HepG2 (cell line): ENCODE data around the gene MALRD1. TPM values are rescaled to one million over a fixed set of nuclear protein-coding genes. Genes with fewer than 3 reads are reported as not detected.

Source experiments
- ATAC-seq: fragments of 200-7000 bp; cut with Tn5 transposase; 3 replicates; pipeline ENCODE4 v1.9.1; 2020; ENCODE audit warnings: mild to moderate bottlenecking, moderate library complexity
- BruUV-seq: library from RNA; stranded (reverse); fragments of 400-500 nt; replicated peaks from 2 replicates; lab custom pipeline; 2021; lab: Mats Ljungman, UMichigan
- CTCF ChIA-PET: fragments of 300-600 bp; formaldehyde crosslinking; extraction: SDS; loops from one replicate; lab custom pipeline; 2021; ENCODE audit warnings: low total read pairs, inconsistent platforms, low intra/inter-chr PET ratio; lab: Yijun Ruan, JAX
- POLR2A ChIA-PET: fragments of 350-600 bp; sonication (Branson Sonifier 250); formaldehyde crosslinking; loops from one replicate; lab custom pipeline; 2020; ENCODE audit warnings: antibody characterized with exemption, inconsistent platforms; lab: Yijun Ruan, JAX
- DNase-seq: peaks from one replicate; pipeline ENCODE4 v3.0.0-alpha.2; 2015; ENCODE audit warnings: low spot score
- FAIRE-seq: peaks from 3 replicates; lab custom pipeline; 2011; peaks lifted over from hg19 to GRCh38; lab: Jason Lieb, UNC
- H2AFZ ChIP-seq: one replicate; pipeline ENCODE4 v1.6.1; 2011; ENCODE audit warnings: low read length, inconsistent platforms
- H3K27ac ChIP-seq: fragments of 300-600 bp; 3 replicates; pipeline ENCODE4 v1.8.0; 2011; ENCODE audit warnings: mixed run types, mild to moderate bottlenecking, mixed read lengths, low read length, inconsistent platforms; ENCODE audit not compliant: insufficient read depth; ENCODE audit errors: extremely low read length
- H3K27me3 ChIP-seq, 2 experiments: fragments of 200-600 bp in 1 of 2; 2 replicates in 1 of 2; 3 replicates in 1 of 2; pipeline versions ENCODE4 v1.6.0 to v1.8.0; 2011; ENCODE audit warnings: low read length in 2 of 2, mild to moderate bottlenecking in 2 of 2, moderate library complexity in 2 of 2, inconsistent platforms in 1 of 2; ENCODE audit not compliant: insufficient read depth in 2 of 2, control insufficient read depth in 1 of 2
- H3K36me3 ChIP-seq, 2 experiments: fragments of 200-600 bp in 1 of 2; replicated peaks in 1 of 2; 2 replicates in 1 of 2; 3 replicates in 1 of 2; pipeline versions ENCODE4 v1.5.1 to v1.8.0; 2011; ENCODE audit warnings: low read length in 2 of 2, inconsistent platforms in 1 of 2; ENCODE audit not compliant: insufficient read depth in 2 of 2, control insufficient read depth in 1 of 2
- H3K4me1 ChIP-seq: 2 replicates; pipeline ENCODE4 v1.5.1; 2012; ENCODE audit warnings: low read length, inconsistent platforms; ENCODE audit not compliant: insufficient read depth
- H3K4me2 ChIP-seq: 2 replicates; pipeline ENCODE4 v1.6.0; 2011; ENCODE audit warnings: low read depth, low read length, inconsistent platforms
- H3K4me3 ChIP-seq, 3 experiments: fragments of 200-600 bp in 1 of 3; sonication (generic), shearing (Covaris generic) in 1 of 3; replicated peaks in 1 of 3; 2 replicates each; pipeline ENCODE4 v1.5.1; 2011 to 2016; ENCODE audit warnings: low read length in 3 of 3, inconsistent platforms in 2 of 3, low read depth in 2 of 3, mild to moderate bottlenecking in 2 of 3, control low read depth in 1 of 3, mixed read lengths in 1 of 3; ENCODE audit not compliant: insufficient read depth in 1 of 3
- H3K79me2 ChIP-seq: one replicate; pipeline ENCODE4 v1.6.1; 2011; ENCODE audit warnings: low read length, inconsistent platforms; ENCODE audit not compliant: insufficient read depth
- H3K9ac ChIP-seq: 2 replicates; pipeline ENCODE4 v1.6.0; 2011; ENCODE audit warnings: mild to moderate bottlenecking, low read depth, low read length, inconsistent platforms; ENCODE audit not compliant: insufficient read depth
- H3K9me3 ChIP-seq: 2 replicates; pipeline ENCODE4 v1.5.1; 2012; ENCODE audit warnings: mild to moderate bottlenecking, low read length
- H4K20me1 ChIP-seq: 2 replicates; pipeline ENCODE4 v1.6.0; 2011; ENCODE audit warnings: inconsistent platforms, mild to moderate bottlenecking, low read length, moderate library complexity; ENCODE audit not compliant: insufficient read depth
- BRD4 ChIP-seq: sonication (generic); formaldehyde crosslinking; IDR thresholded peaks from 2 replicates; pipeline ENCODE4 v1.4.0; 2020; ENCODE audit warnings: missing genetic modification reagents
- HMGA1 ChIP-seq: sonication (generic); formaldehyde crosslinking; conservative IDR thresholded peaks from 2 replicates; pipeline ENCODE4 v1.4.0; 2020; ENCODE audit warnings: missing genetic modification reagents
- ISL2 ChIP-seq: sonication (generic); formaldehyde crosslinking; IDR thresholded peaks from 2 replicates; pipeline ENCODE4 v1.5.0; 2020; ENCODE audit warnings: missing genetic modification reagents
- NFIC ChIP-seq: IDR thresholded peaks from 2 replicates; pipeline ENCODE4 v1.6.1; 2012; ENCODE audit warnings: mild to moderate bottlenecking, low read length, inconsistent platforms
- SMAD1 ChIP-seq: sonication (generic); formaldehyde crosslinking; IDR thresholded peaks from 2 replicates; pipeline ENCODE4 v1.4.0; 2020; ENCODE audit warnings: missing genetic modification reagents, low read depth, mild to moderate bottlenecking, borderline replicate concordance
- ZNF549 ChIP-seq: sonication (generic); formaldehyde crosslinking; IDR thresholded peaks from 2 replicates; pipeline ENCODE4 v1.5.0; 2020; ENCODE audit warnings: missing genetic modification reagents
- ZNF552 ChIP-seq: sonication (generic); formaldehyde crosslinking; IDR thresholded peaks from 2 replicates; pipeline ENCODE4 v1.9.0; 2022; ENCODE audit warnings: missing genetic modification reagents, mild to moderate bottlenecking, borderline replicate concordance
- in situ Hi-C: cut with HindIII; loops from 2 replicates; pipeline ENCODE4 v1.10.0; 2017; ENCODE audit warnings: low pct_unique_long_range_greater_than_20kb; ENCODE audit not compliant: extremely low pct_ligation_motif_present
- intact Hi-C: fragments of 100-400 bp; cut with micrococcal nuclease; formaldehyde crosslinking; loops from one replicate; pipeline ENCODE4 v1.10.0; 2022; ENCODE audit not compliant: unreplicated experiment
- polyA plus RNA-seq, 8 experiments: library from polyadenylated mRNA; depleted of rRNA in 3 of 8; stranded (reverse) in 7 of 8; unstranded in 1 of 8; fragments of >200 nt; fragmentation: Illumina TruSeq in 4 of 8; extraction: Trizol in 4 of 8; gene quantifications; 2 replicates each; pipeline versions ENCODE4 v1.2.1 to v1.2.3, GENCODE V29; 2011 to 2016; ENCODE audit warnings: low read depth in 4 of 8, missing spikeins in 1 of 8, mixed read lengths in 1 of 8; ENCODE audit not compliant: insufficient read depth in 1 of 8
- total RNA-seq, 5 experiments: library from RNA; depleted of rRNA; stranded (reverse); fragments of >200 nt; fragmentation: Illumina TruSeq; extraction: Trizol; gene quantifications; 2 replicates each; pipeline ENCODE4 v1.2.3, GENCODE V29; 2016; ENCODE audit warnings: low read depth in 1 of 5
- TF ChIP-seq, protein P1 (sequence below): sonication (generic); formaldehyde crosslinking; IDR thresholded peaks from 2 replicates; pipeline ENCODE4 v1.4.0; 2020; ENCODE audit warnings: mild to moderate bottlenecking, missing genetic modification reagents
- TF ChIP-seq, protein P2 (sequence below): sonication (generic); formaldehyde crosslinking; IDR thresholded peaks from 2 replicates; pipeline ENCODE4; 2020; ENCODE audit warnings: missing genetic modification reagents, mild to moderate bottlenecking, borderline replicate concordance
- TF ChIP-seq, protein P3 (sequence below): sonication (generic); formaldehyde crosslinking; IDR thresholded peaks from 2 replicates; pipeline ENCODE4 v1.4.0; 2020; ENCODE audit warnings: missing genetic modification reagents

MALRD1 gene
- total and polyA plus RNA-seq, 2 of the 13 experiments (the other 11 are each of a cell fraction or from before 2014, with no cell fraction given), result 5.7 to 15.4 TPM

DNA sequence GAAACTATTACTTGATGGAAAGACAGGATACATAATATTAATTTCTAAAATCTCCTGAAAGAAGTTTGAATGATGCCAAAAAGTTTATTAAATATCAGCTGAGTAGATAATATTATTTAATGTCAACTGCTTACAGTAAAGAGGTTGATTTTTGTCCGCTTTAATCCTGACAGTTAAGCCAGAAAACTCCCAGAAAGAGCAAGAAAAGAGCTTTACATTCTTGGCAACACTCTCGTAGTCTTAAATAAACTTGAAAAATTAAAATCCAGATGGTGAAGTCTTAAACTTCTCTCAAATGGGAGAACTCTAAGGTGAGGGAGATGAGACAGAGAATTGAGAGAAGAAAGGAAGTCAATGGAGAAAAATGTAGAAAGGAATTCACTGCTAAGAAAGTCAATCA, 568.4 kb downstream of the MALRD1 start (continued):
- TF ChIP-seq, protein P1, sequence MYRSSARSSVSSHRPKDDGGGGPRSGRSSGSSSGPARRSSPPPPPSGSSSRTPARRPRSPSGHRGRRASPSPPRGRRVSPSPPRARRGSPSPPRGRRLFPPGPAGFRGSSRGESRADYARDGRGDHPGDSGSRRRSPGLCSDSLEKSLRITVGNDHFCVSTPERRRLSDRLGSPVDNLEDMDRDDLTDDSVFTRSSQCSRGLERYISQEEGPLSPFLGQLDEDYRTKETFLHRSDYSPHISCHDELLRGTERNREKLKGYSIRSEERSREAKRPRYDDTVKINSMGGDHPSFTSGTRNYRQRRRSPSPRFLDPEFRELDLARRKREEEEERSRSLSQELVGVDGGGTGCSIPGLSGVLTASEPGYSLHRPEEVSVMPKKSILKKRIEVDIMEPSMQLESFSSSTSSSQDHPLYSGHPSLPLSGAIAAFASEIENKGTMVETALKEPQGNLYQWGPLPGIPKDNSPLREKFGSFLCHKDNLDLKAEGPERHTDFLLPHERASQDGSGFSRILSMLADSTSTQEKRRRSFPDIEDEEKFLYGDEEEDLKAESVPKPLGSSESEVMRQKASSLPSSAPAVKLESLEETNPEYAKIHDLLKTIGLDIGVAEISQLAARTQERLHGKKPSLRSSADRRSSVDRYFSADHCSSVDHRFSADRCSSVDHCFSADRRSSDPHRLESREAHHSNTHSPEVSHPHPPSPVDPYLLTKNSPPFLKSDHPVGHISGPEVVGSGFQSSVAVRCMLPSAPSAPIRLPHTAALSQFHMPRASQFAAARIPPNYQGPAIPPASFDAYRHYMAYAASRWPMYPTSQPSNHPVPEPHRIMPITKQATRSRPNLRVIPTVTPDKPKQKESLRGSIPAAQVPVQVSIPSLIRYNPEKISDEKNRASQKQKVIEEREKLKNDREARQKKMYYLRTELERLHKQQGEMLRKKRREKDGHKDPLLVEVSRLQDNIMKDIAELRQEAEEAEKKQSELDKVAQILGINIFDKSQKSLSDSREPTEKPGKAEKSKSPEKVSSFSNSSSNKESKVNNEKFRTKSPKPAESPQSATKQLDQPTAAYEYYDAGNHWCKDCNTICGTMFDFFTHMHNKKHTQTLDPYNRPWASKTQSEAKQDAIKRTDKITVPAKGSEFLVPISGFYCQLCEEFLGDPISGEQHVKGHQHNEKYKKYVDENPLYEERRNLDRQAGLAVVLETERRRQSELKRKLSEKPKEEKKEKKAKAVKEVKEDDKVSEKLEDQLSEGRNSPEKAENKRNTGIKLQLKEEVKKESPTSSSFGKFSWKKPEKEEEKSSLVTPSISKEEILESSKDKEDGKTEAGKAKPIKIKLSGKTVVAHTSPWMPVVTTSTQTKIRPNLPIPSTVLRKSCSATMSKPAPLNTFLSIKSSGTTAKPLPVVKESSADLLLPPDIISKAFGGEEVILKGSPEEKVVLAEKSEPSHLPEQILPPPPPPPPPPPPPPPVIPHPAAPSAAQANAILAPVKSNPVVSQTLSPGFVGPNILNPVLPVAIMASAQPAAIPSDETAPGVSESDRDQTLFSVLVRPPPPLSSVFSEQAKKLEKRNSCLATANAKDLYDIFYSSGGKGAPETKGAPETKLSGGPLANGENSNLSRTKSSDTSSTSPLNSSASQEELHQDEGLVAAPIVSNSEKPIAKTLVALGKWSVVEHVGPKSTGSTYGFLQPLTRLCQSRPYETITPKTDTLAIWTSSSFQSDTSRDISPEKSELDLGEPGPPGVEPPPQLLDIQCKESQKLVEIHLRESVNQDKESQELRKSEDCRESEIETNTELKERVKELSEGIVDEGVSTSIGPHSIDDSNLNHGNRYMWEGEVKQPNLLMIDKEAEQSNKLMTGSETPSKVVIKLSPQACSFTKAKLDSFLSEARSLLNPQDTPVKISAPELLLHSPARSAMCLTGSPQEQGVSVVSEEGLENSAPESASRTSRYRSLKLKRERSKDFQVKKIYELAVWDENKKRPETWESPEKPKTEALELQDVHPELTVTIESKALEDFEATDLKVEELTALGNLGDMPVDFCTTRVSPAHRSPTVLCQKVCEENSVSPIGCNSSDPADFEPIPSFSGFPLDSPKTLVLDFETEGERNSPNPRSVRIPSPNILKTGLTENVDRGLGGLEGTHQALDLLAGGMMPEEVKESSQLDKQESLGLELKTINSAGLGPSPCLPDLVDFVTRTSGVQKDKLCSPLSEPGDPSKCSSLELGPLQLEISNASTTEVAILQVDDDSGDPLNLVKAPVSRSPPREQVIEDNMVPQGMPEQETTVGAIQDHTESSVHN, result no peak
- no peak for TF ChIP-seq ZNF552 (CRISPR knock-in tag)
- TF ChIP-seq ZNF549 (CRISPR knock-in tag), result no peak

DNA sequence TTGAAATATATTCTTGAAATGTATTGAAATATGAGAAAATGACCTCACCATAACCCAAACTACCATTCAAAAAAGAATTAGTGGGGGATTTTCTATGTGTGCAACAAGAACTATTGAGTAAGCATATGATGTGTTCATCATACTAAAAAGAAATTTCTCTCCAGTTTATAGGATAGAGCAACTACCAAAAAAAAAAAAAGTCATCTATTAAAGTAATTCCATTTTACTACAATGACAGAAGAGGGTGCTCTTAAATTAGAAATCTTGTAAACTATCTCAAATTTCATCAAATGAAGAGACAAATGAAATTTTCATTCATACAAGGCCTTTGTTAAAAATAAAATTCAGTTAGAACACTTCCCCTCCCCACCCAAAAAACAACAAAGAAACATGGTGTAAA, 572.2 kb downstream of the MALRD1 start:
- CTCF ChIA-PET, result no interaction called here
- Histone ChIP-seq H3K79me2 (no peaks in the 10 kb centered on the region), H3K9me3 (no peaks in the 10 kb centered on the region), H3K36me3 (no peaks in the 10 kb centered on the region), H3K4me3 (no peak overlapping the region), H3K27ac (no peak overlapping the region), H3K9ac (no peak overlapping the region), H4K20me1 (no peaks in the 10 kb centered on the region), H3K4me2 (no peak overlapping the region), H3K27me3 (no peaks in the 10 kb centered on the region), H2AFZ (no peak overlapping the region), H3K4me1 (no peaks in the 10 kb centered on the region)
- ATAC-seq (no peak), FAIRE-seq (no peak), DNase-seq (no peak)
- POLR2A ChIA-PET, result no interaction called here
- intact Hi-C loops, result no loop called here
- in situ Hi-C loops, result no loop called here
- BruUV-seq, result no TSS peak
- no peak for TF ChIP-seq ISL2 (CRISPR knock-in tag)
- no peak for TF ChIP-seq HMGA1
- TF ChIP-seq, protein P2, sequence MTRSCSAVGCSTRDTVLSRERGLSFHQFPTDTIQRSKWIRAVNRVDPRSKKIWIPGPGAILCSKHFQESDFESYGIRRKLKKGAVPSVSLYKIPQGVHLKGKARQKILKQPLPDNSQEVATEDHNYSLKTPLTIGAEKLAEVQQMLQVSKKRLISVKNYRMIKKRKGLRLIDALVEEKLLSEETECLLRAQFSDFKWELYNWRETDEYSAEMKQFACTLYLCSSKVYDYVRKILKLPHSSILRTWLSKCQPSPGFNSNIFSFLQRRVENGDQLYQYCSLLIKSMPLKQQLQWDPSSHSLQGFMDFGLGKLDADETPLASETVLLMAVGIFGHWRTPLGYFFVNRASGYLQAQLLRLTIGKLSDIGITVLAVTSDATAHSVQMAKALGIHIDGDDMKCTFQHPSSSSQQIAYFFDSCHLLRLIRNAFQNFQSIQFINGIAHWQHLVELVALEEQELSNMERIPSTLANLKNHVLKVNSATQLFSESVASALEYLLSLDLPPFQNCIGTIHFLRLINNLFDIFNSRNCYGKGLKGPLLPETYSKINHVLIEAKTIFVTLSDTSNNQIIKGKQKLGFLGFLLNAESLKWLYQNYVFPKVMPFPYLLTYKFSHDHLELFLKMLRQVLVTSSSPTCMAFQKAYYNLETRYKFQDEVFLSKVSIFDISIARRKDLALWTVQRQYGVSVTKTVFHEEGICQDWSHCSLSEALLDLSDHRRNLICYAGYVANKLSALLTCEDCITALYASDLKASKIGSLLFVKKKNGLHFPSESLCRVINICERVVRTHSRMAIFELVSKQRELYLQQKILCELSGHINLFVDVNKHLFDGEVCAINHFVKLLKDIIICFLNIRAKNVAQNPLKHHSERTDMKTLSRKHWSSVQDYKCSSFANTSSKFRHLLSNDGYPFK (CRISPR knock-in tag), result no peak
- no peak for TF ChIP-seq SMAD1 (CRISPR knock-in tag)
- no peak for TF ChIP-seq BRD4
- TF ChIP-seq NFIC, result no peak
- TF ChIP-seq, protein P3, sequence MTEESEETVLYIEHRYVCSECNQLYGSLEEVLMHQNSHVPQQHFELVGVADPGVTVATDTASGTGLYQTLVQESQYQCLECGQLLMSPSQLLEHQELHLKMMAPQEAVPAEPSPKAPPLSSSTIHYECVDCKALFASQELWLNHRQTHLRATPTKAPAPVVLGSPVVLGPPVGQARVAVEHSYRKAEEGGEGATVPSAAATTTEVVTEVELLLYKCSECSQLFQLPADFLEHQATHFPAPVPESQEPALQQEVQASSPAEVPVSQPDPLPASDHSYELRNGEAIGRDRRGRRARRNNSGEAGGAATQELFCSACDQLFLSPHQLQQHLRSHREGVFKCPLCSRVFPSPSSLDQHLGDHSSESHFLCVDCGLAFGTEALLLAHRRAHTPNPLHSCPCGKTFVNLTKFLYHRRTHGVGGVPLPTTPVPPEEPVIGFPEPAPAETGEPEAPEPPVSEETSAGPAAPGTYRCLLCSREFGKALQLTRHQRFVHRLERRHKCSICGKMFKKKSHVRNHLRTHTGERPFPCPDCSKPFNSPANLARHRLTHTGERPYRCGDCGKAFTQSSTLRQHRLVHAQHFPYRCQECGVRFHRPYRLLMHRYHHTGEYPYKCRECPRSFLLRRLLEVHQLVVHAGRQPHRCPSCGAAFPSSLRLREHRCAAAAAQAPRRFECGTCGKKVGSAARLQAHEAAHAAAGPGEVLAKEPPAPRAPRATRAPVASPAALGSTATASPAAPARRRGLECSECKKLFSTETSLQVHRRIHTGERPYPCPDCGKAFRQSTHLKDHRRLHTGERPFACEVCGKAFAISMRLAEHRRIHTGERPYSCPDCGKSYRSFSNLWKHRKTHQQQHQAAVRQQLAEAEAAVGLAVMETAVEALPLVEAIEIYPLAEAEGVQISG (CRISPR knock-in tag), result no peak
